CD8-positive, alpha-beta memory T cell (primary cell): ENCODE data around the gene PRKAG2. TPM values are rescaled to one million over a fixed set of nuclear protein-coding genes. Genes with fewer than 3 reads are reported as not detected.
"Not testable (repeated sequence)": the region's sequence is repeated elsewhere in the genome, so short reads cannot be mapped to it uniquely, and the experiment has no call there.

Source experiments
- CTCF ChIA-PET: fragments of 350-600 bp; sonication (Branson Sonifier 250); formaldehyde crosslinking; loops from one replicate; lab custom pipeline; 2021; ENCODE audit warnings: antibody characterized with exemption; lab: Charles Lee
- POLR2A ChIA-PET: fragments of 350-600 bp; sonication (Branson Sonifier 250); formaldehyde crosslinking; loops from one replicate; lab custom pipeline; 2021; ENCODE audit warnings: antibody characterized with exemption; lab: Charles Lee
- DNase-seq, 5 donors: peaks; one replicate each; pipeline versions ENCODE4 v3.0.0 to v3.0.0-alpha.2; 2020 to 2022; ENCODE audit warnings: mixed read lengths in 1 of 5
- H3K27ac ChIP-seq: one replicate; pipeline ENCODE4 v1.7.0; 2013; ENCODE audit warnings: low read depth, mild to moderate bottlenecking, low read length, moderate library complexity
- H3K27me3 ChIP-seq: 2 replicates; pipeline ENCODE4 v1.7.0; 2013; ENCODE audit warnings: low read length, mild to moderate bottlenecking; ENCODE audit not compliant: insufficient read depth, poor library complexity, severe bottlenecking
- H3K36me3 ChIP-seq: 2 replicates; pipeline ENCODE4 v1.7.0; 2013; ENCODE audit warnings: mild to moderate bottlenecking, low read length, moderate library complexity; ENCODE audit not compliant: insufficient read depth
- H3K4me1 ChIP-seq: 2 replicates; pipeline ENCODE4 v1.7.0; 2013; ENCODE audit warnings: mild to moderate bottlenecking, low read length, moderate library complexity; ENCODE audit not compliant: insufficient read depth
- H3K4me3 ChIP-seq: 2 replicates; pipeline ENCODE4 v1.7.0; 2013; ENCODE audit warnings: mild to moderate bottlenecking, low read length
- H3K9me3 ChIP-seq: 2 replicates; pipeline ENCODE4 v1.7.0; 2013; ENCODE audit warnings: mild to moderate bottlenecking, low read length
- H3K27ac Mint-ChIP-seq, 8 donors: one replicate each; pipeline ENCODE4 v1.8.0; 2020 to 2021; ENCODE audit warnings: mixed read lengths in 8 of 8, mild to moderate bottlenecking in 6 of 8, inconsistent platforms in 3 of 8, moderate library complexity in 3 of 8
- H3K27me3 Mint-ChIP-seq, 2 donors: one replicate each; pipeline ENCODE4 v1.8.0; 2020 to 2021; ENCODE audit warnings: mixed read lengths in 2 of 2, mild to moderate bottlenecking in 1 of 2, moderate library complexity in 1 of 2
- H3K36me3 Mint-ChIP-seq, 3 donors: one replicate each; pipeline ENCODE4 v1.8.0; 2020 to 2021; ENCODE audit warnings: mixed read lengths in 3 of 3, inconsistent platforms in 1 of 3, mild to moderate bottlenecking in 1 of 3
- H3K4me1 Mint-ChIP-seq, 3 donors: one replicate each; pipeline ENCODE4 v1.8.0; 2020 to 2021; ENCODE audit warnings: mixed read lengths in 3 of 3, inconsistent platforms in 1 of 3, mild to moderate bottlenecking in 1 of 3
- H3K4me3 Mint-ChIP-seq, 7 donors: one replicate each; pipeline ENCODE4 v1.8.0; 2020 to 2021; ENCODE audit warnings: mixed read lengths in 7 of 7, mild to moderate bottlenecking in 6 of 7, moderate library complexity in 4 of 7, inconsistent platforms in 2 of 7
- H3K9me3 Mint-ChIP-seq, 5 donors: one replicate each; pipeline ENCODE4 v1.8.0; 2020 to 2022; ENCODE audit warnings: mixed read lengths in 5 of 5, mild to moderate bottlenecking in 3 of 5, moderate library complexity in 2 of 5, inconsistent platforms in 1 of 5
- polyA plus RNA-seq: library from polyadenylated mRNA; unstranded; fragments of 300-500 nt; fragmentation: Illumina TruSeq; gene quantifications from one replicate; pipeline ENCODE4 v1.2.3, GENCODE V29; 2021
- total RNA-seq, 2 experiments: library from RNA; stranded (reverse); gene quantifications; one replicate each; pipeline ENCODE4 v1.2.3, GENCODE V29; 2021

PRKAG2 gene
- total and polyA plus RNA-seq, 3 experiments from 2014 or later = 23.1 to 31.4 (median 27.2) TPM

DNA sequence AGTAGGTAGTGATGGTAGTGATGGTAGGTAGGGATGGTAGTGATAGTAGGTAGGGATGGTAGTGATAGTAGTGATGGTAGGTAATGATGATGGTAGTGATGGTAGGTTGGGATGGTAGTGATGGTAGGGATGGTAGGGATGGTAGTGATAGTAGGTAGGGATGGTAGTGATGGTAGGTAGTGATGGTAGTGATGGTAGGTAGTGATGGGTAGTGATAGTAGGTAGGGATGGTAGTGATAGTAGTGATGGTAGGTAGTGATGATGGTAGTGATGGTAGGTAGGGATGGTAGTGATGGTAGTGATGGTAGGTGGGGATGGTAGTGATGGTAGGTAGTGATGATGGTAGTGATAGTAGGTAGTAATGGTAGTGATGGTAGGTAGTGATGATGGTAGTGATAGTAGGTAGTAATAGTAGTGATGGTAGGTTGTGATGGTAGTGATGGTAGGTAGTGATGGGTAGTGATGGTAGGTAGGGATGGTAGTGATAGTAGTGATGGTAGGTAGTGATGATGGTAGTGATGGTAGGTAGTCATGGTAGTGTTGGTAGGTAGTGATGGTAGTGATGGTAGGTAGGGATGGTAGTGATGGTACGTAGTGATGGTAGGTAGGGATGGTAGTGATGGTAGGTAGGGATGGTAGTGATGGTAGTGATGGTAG lies 35.4 kb downstream of the PRKAG2 start:
- Mint-ChIP-seq H3K4me1 (peaks cover 20 to 25% (median 23%) of the 10 kb centered on the region in 3 donors), H3K36me3 (peaks cover 0 to 20% (median 0%) of the 10 kb centered on the region in 3 donors)
- H3K4me1 ChIP-seq = peaks cover 22% of the 10 kb centered on the region
- DNase-seq, H3K27me3 ChIP-seq, CTCF ChIA-PET, H3K4me3 Mint-ChIP-seq, H3K9me3 ChIP-seq, H3K27me3 Mint-ChIP-seq, H3K36me3 ChIP-seq, POLR2A ChIA-PET, H3K4me3 ChIP-seq, H3K27ac ChIP-seq, H3K27ac Mint-ChIP-seq, H3K9me3 Mint-ChIP-seq: not testable (repeated sequence)

DNA sequence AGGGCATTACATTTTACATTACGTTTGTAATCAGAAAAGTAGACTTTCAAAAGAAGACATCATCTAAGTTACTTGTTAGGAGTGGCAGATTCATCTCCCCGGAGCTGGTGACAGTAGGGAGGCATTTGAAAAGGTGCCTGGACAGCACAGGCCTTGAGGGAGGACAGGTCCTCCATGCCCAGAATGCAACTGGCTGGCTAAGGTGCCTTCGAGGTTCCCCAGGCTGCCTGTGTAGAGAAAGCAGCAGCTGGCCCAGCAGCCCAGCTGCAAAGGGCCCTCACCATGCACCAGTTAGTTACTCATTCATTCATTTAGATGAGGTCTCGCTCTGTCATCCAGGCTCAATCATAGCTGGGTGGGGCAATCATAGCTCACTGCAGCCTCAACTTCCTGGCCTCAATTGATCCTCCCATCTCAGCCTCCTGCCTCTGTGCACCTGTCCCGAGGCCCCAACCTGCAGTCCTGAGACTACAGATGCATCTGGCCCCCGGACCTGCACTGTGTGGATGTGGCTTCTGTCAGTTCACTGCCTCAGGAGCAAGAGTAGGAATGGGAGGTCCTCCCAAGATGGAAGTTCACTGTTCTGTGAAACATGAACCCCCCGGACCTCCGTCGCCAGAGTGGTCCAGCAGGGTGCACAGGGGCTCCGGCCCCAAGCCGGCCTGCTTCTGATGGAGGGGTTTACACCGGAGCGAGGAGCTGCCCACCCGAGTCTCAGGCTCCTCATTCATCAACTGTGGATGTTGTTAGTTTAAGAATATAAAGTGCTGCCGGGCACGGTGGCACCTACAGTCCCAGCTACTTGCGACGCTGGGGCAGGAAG lies 36.6 kb downstream of the PRKAG2 start:
- no peak for DNase-seq
- Histone ChIP-seq H3K27ac (no peak overlapping the region), H3K9me3 (no peaks in the 10 kb centered on the region), H3K27me3 (no peaks in the 10 kb centered on the region), H3K36me3 (no peaks in the 10 kb centered on the region), H3K4me1 (peaks cover 22% of the 10 kb centered on the region), H3K4me3 (no peak overlapping the region)
- no peaks in the 10 kb centered on the region for H3K27me3 Mint-ChIP-seq
- peaks cover 0 to 18% (median 0%) of the 10 kb centered on the region in 3 donors for H3K36me3 Mint-ChIP-seq
- H3K4me1 Mint-ChIP-seq = peaks cover 23 to 35% (median 25%) of the 10 kb centered on the region in 3 donors
- peak overlapping the region; percentile 52 to 90 (median 86) for H3K27ac Mint-ChIP-seq
- ChIA-PET CTCF (interaction anchor here (0.8 to 1.1 kb wide), 2 partner anchors 11 to 28 kb away, joined by 3 read pairs; no protein-coding TSS in a partner anchor), POLR2A (interaction anchor here (0.9 kb wide), 1 partner anchor 8 kb away, joined by 3 read pairs; no protein-coding TSS in a partner anchor)
- H3K4me3 Mint-ChIP-seq = peak overlapping the region in 5 of 7 donors; percentile 63 to 83 (median 78)
- H3K9me3 Mint-ChIP-seq = no peaks in the 10 kb centered on the region

DNA sequence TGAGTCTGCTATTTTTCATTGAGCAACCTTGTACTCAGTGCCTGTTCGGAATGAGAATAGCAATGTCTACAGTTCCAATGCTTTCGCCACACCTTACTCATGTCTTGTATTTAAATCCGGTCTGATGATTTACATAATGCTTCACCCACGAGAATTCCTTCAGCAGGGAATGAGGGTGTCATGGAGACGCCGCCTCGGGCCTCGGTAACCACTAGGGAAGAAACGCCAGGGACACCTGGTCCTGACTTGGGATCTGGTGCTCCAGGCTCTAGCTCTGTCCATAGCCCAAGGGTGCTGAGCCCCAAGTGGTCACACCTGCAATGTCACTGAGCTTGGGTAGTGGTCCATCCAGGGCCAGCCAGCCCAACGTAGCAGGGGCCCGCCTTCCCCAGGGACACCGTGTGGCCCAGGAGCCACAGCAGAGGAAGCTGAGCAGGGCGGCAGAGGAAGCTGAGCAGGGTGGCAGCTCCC lies 37.4 kb downstream of the PRKAG2 start:
- H3K4me3 ChIP-seq = peak overlapping the region; percentile 40
- Mint-ChIP-seq H3K27me3 (no peaks in the 10 kb centered on the region), H3K9me3 (no peaks in the 10 kb centered on the region), H3K36me3 (peaks cover 0 to 13% (median 0%) of the 10 kb centered on the region in 3 donors), H3K4me1 (peaks cover 24 to 42% (median 32%) of the 10 kb centered on the region in 3 donors), H3K4me3 (peak overlapping the region; percentile 63 to 89 (median 78)), H3K27ac (peak overlapping the region; percentile 69 to 90 (median 84))
- DNase-seq = no peak
- H3K27me3 ChIP-seq = no peaks in the 10 kb centered on the region
- H3K4me1 ChIP-seq = peaks cover 27% of the 10 kb centered on the region
- ChIA-PET POLR2A (interaction anchor here (0.9 kb wide), 1 partner anchor 8 kb away, joined by 3 read pairs; no protein-coding TSS in a partner anchor), CTCF (interaction anchor here (0.8 to 1.5 kb wide), 4 partner anchors 12 to 57 kb away, joined by 3 to 7 read pairs (median 3); partner anchors contain the start of gene PRKAG2)
- no peaks in the 10 kb centered on the region for H3K9me3 ChIP-seq
- no peak overlapping the region for H3K27ac ChIP-seq
- H3K36me3 ChIP-seq = no peaks in the 10 kb centered on the region

DNA sequence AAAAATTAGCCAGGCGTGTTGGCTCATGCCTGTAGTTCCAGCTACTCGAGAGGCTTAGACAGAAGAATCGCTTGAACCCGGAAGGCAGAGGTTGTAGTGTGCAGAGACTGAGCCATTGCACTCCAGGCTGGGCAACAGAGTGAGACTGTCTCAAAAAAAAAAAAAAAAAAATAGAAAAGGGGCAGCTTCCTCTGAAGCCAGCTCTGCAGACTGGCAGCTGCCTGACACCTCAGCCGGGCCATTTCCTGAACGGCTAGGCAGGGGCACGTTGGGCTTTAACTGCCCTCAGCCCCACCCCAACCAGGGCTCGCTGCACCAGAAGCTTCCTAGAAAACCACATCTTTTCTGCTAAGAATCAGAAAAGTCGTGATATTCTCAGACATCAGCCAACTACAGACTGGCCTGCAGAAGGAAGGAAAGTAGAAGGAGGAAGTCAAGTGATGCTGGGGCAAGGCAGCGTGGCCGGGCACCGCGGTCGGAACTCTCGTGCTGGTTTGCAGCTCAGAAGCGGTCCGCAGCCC lies 38.0 kb downstream of the PRKAG2 start:
- peak overlapping the region; percentile 40 for H3K4me3 ChIP-seq
- peaks cover 0 to 10% (median 0%) of the 10 kb centered on the region in 3 donors for H3K36me3 Mint-ChIP-seq
- no peaks in the 10 kb centered on the region for H3K27me3 ChIP-seq
- peak overlapping the region; percentile 69 to 90 (median 87) for H3K27ac Mint-ChIP-seq
- H3K4me1 ChIP-seq = peaks cover 28% of the 10 kb centered on the region
- DNase-seq = peak; percentile 28 to 70 (median 36)
- CTCF ChIA-PET = interaction anchor here (1.0 to 1.5 kb wide), 3 partner anchors 37 to 56 kb away, joined by 3 to 7 read pairs (median 4); partner anchors contain the start of gene PRKAG2
- peaks cover 30 to 47% (median 37%) of the 10 kb centered on the region in 3 donors for H3K4me1 Mint-ChIP-seq
- H3K9me3 ChIP-seq = no peaks in the 10 kb centered on the region
- POLR2A ChIA-PET = no interaction called here
- no peaks in the 10 kb centered on the region for H3K36me3 ChIP-seq
- H3K4me3 Mint-ChIP-seq = peak overlapping the region; percentile 63 to 89 (median 78)
- no peak overlapping the region for H3K27ac ChIP-seq
- H3K9me3 Mint-ChIP-seq = no peaks in the 10 kb centered on the region
- no peaks in the 10 kb centered on the region for H3K27me3 Mint-ChIP-seq

DNA sequence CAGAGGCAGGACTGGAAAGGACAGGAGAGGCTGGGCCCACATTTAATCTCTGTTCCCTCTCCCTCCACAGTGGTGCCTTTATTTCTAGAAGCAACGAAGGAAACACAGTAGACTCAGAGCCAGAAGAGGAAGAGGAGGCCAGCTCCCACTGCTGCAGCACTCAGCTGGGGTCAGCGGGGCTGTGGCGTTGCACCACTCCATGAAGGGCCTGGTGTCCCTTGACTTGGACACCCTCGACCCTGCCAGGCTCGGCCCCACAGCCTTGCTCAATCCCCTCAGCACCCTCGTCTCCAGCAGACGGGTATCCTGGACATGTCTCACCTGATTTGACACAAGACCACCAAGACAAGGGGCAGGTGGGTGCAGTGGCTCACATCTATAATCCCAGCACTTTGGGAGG lies 38.8 kb downstream of the PRKAG2 start:
- Histone ChIP-seq H3K4me1 (peaks cover 28% of the 10 kb centered on the region), H3K4me3 (no peak overlapping the region), H3K36me3 (no peaks in the 10 kb centered on the region), H3K27ac (no peak overlapping the region), H3K9me3 (no peaks in the 10 kb centered on the region), H3K27me3 (no peaks in the 10 kb centered on the region)
- no peaks in the 10 kb centered on the region for H3K9me3 Mint-ChIP-seq
- peak overlapping the region in 5 of 8 donors; percentile 5 to 95 (median 88) for H3K27ac Mint-ChIP-seq
- H3K4me1 Mint-ChIP-seq = peaks cover 32 to 49% (median 42%) of the 10 kb centered on the region in 3 donors
- POLR2A ChIA-PET = interaction anchor here (0.6 kb wide), 1 partner anchor 333 kb away, joined by 5 read pairs; no protein-coding TSS in a partner anchor
- peak overlapping the region in 2 of 7 donors; percentile 48 to 72 for H3K4me3 Mint-ChIP-seq
- no peak for DNase-seq
- no peaks in the 10 kb centered on the region for H3K27me3 Mint-ChIP-seq
- CTCF ChIA-PET = interaction anchor here (1.1 to 1.5 kb wide), 3 partner anchors 38 to 82 kb away, joined by 3 to 7 read pairs (median 4); no protein-coding TSS in a partner anchor
- peaks cover 0 to 7% (median 1%) of the 10 kb centered on the region in 3 donors for H3K36me3 Mint-ChIP-seq

DNA sequence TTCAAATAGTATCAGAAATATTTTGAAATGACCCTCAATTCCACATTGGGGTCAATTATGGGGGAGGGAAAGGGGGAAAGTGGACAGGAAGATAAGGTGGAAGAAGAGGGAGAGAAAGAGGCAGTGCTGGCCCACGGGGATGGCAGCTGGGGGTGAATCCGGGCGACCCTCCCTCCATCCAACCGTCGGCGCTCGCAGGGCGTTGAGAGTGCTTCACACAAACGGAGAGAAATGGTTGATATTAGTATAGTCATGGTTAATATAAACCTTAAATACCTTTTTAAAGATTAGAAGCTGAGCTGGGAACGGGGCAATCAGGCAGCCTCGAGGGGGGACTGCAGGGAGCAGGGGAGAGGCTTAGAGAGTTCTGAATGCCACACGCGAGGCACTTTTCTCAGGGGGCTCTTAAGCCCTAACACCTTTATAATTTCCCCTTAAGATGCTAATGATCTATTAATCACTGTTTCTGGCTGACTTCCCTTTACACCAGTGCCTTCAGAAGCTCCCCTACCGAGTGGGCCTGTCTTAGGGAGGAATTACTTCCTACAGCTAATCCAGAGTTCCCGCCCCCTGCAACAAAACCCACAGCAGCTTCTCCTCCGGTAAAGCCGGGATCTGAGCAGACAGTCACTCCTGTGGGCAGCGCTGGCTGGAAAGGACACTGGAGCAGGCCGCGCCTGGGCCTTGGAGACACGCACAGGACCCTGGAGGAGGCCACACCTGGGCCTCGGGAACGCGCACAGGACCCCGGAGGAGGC lies 39.5 kb downstream of the PRKAG2 start:
- Mint-ChIP-seq H3K36me3 (peaks cover 0 to 11% (median 4%) of the 10 kb centered on the region in 3 donors), H3K4me3 (peak overlapping the region in 1 of 7 donors; percentile 68), H3K27ac (peak overlapping the region in 6 of 8 donors; percentile 46 to 90 (median 64)), H3K9me3 (no peaks in the 10 kb centered on the region), H3K27me3 (no peaks in the 10 kb centered on the region), H3K4me1 (peaks cover 33 to 52% (median 46%) of the 10 kb centered on the region in 3 donors)
- Histone ChIP-seq H3K9me3 (no peaks in the 10 kb centered on the region), H3K27me3 (no peaks in the 10 kb centered on the region), H3K27ac (no peak overlapping the region), H3K36me3 (no peaks in the 10 kb centered on the region), H3K4me3 (no peak overlapping the region), H3K4me1 (peaks cover 28% of the 10 kb centered on the region)
- ChIA-PET CTCF (interaction anchor here (1.1 kb wide), 1 partner anchor 81 kb away, joined by 3 read pairs; no protein-coding TSS in a partner anchor), POLR2A (no interaction called here)
- DNase-seq = no peak

DNA sequence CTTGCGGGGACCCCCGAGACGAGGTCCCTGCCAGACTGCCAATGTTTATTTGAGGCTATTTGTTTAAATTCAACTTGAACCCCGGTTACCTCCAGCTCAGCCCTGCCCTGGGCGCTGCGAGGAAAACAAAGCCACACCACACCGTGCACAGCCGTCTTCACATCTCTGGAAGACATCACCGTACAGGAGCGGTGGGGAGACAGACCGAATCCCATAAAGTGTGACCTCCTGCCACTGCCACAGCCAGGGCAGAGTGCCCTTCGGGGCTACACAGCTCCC lies 40.0 kb downstream of the PRKAG2 start:
- DNase-seq = no peak
- H3K27me3 ChIP-seq = no peaks in the 10 kb centered on the region
- CTCF ChIA-PET = interaction anchor here (1.1 kb wide), 1 partner anchor 80 kb away, joined by 3 read pairs; no protein-coding TSS in a partner anchor
- Mint-ChIP-seq H3K4me1 (peaks cover 33 to 52% (median 46%) of the 10 kb centered on the region in 3 donors), H3K27me3 (no peaks in the 10 kb centered on the region), H3K4me3 (peak overlapping the region in 1 of 7 donors; percentile 36), H3K27ac (peak overlapping the region in 2 of 8 donors; percentile 65 to 82), H3K36me3 (peaks cover 0 to 11% (median 4%) of the 10 kb centered on the region in 3 donors), H3K9me3 (no peaks in the 10 kb centered on the region)
- no peak overlapping the region for H3K27ac ChIP-seq
- H3K36me3 ChIP-seq = no peaks in the 10 kb centered on the region
- no peaks in the 10 kb centered on the region for H3K9me3 ChIP-seq
- peaks cover 28% of the 10 kb centered on the region for H3K4me1 ChIP-seq
- POLR2A ChIA-PET = no interaction called here
- H3K4me3 ChIP-seq = no peak overlapping the region
